GM23338 (cell line): ENCODE data around the gene RBM27. TPM values are rescaled to one million over a fixed set of nuclear protein-coding genes. Genes with fewer than 3 reads are reported as not detected.

Experiments used
- ATAC-seq: fragments of 200-7000 bp; cut with Tn5 transposase; 3 replicates; pipeline ENCODE4 v1.9.1; 2020
- DNase-seq: peaks from one replicate; pipeline ENCODE4 v3.0.0-alpha.2; 2015; ENCODE audit warnings: low spot score
- H2AFZ ChIP-seq: fragments of 200-600 bp; sonication (generic); 2 replicates; pipeline ENCODE4 v1.8.0; 2016; ENCODE audit warnings: antibody characterized with exemption, mild to moderate bottlenecking, moderate library complexity
- H3F3A ChIP-seq: fragments of 200-600 bp; sonication (generic); replicated peaks from 2 replicates; pipeline ENCODE4 v1.8.0; 2017; ENCODE audit warnings: antibody characterized with exemption, mixed run types, low read depth
- H3K27ac ChIP-seq: fragments of 200-600 bp; sonication (generic); 2 replicates; pipeline ENCODE4 v1.6.1; 2016; ENCODE audit warnings: low read depth
- H3K27me3 ChIP-seq: fragments of 200-600 bp; sonication (generic); 2 replicates; pipeline ENCODE4 v1.8.0; 2016; ENCODE audit warnings: mild to moderate bottlenecking, mixed run types, moderate library complexity; ENCODE audit not compliant: insufficient read depth
- H3K36me3 ChIP-seq: fragments of 200-600 bp; sonication (generic); 2 replicates; pipeline ENCODE4 v1.8.0; 2016; ENCODE audit warnings: mild to moderate bottlenecking; ENCODE audit not compliant: insufficient read depth
- H3K4me1 ChIP-seq: fragments of 200-600 bp; sonication (generic); 2 replicates; pipeline ENCODE4 v1.8.0; 2016; ENCODE audit warnings: mild to moderate bottlenecking, moderate library complexity; ENCODE audit not compliant: insufficient read depth
- H3K4me2 ChIP-seq: fragments of 200-600 bp; sonication (generic); 2 replicates; pipeline ENCODE4 v1.7.1; 2017; ENCODE audit warnings: mixed run types
- H3K4me3 ChIP-seq: fragments of 200-600 bp; sonication (generic); 2 replicates; pipeline ENCODE4 v1.6.1; 2016; ENCODE audit warnings: mixed run types
- H3K79me2 ChIP-seq: fragments of 200-600 bp; sonication (generic); replicated peaks from 2 replicates; pipeline ENCODE4 v1.8.0; 2017; ENCODE audit warnings: mild to moderate bottlenecking; ENCODE audit not compliant: insufficient read depth
- H3K9me2 ChIP-seq: fragments of 200-600 bp; sonication (generic); 2 replicates; pipeline ENCODE4 v1.8.0; 2017; ENCODE audit not compliant: insufficient read depth
- H4K20me1 ChIP-seq: fragments of 200-600 bp; sonication (generic); replicated peaks from 2 replicates; pipeline ENCODE4 v1.8.0; 2017; ENCODE audit warnings: mild to moderate bottlenecking; ENCODE audit not compliant: insufficient read depth
- H3K27ac Mint-ChIP-seq: 2 replicates; pipeline ENCODE4 v1.8.0; 2020; ENCODE audit warnings: inconsistent platforms, mild to moderate bottlenecking, moderate library complexity, mixed read lengths
- H3K27me3 Mint-ChIP-seq: 3 replicates; pipeline ENCODE4 v1.8.0; 2022; ENCODE audit warnings: low read depth, mild to moderate bottlenecking, moderate library complexity, mixed read lengths, inconsistent platforms; ENCODE audit not compliant: insufficient read depth, poor library complexity
- H3K36me3 Mint-ChIP-seq: 3 replicates; pipeline ENCODE4 v1.8.0; 2021; ENCODE audit warnings: low read depth, mild to moderate bottlenecking, inconsistent platforms, moderate library complexity, mixed read lengths
- H3K4me1 Mint-ChIP-seq: 3 replicates; pipeline ENCODE4 v1.8.0; 2020; ENCODE audit warnings: mild to moderate bottlenecking, inconsistent platforms, mixed read lengths
- H3K4me3 Mint-ChIP-seq: 3 replicates; pipeline ENCODE4 v1.8.0; 2021; ENCODE audit warnings: moderate library complexity, mild to moderate bottlenecking, inconsistent platforms, mixed read lengths
- H3K9me3 Mint-ChIP-seq: 3 replicates; pipeline ENCODE4 v1.8.0; 2020; ENCODE audit warnings: moderate library complexity, mild to moderate bottlenecking, inconsistent platforms, mixed read lengths
- CREB1 ChIP-seq: fragments of 250-450 bp; sonication (Bioruptor Pico); IDR thresholded peaks from 2 replicates; pipeline ENCODE4 v1.5.0; 2020; ENCODE audit warnings: low read depth, mild to moderate bottlenecking, moderate library complexity
- ETS1 ChIP-seq: IDR thresholded peaks from 2 replicates; pipeline ENCODE4 v1.6.1; 2016; ENCODE audit warnings: antibody characterized with exemption
- EZH2 ChIP-seq: fragments of 200-600 bp; sonication (generic); IDR thresholded peaks from one replicate; pipeline ENCODE4 v1.8.0; 2017; ENCODE audit warnings: antibody characterized with exemption, mild to moderate bottlenecking, low read depth; ENCODE audit not compliant: unreplicated experiment
- EZH2phosphoT487 ChIP-seq: fragments of 200-600 bp; sonication (generic); IDR thresholded peaks from one replicate; pipeline ENCODE4 v1.8.1; 2018; ENCODE audit warnings: antibody characterized with exemption; ENCODE audit not compliant: unreplicated experiment
- NANOG ChIP-seq: IDR thresholded peaks from 2 replicates; pipeline ENCODE4 v1.6.1; 2016; ENCODE audit warnings: antibody characterized with exemption, borderline replicate concordance
- POLR2AphosphoS5 ChIP-seq: IDR thresholded peaks from 2 replicates; pipeline ENCODE4 v1.6.1; 2016; ENCODE audit warnings: antibody characterized with exemption, low read depth
- REST ChIP-seq: IDR thresholded peaks from one replicate; pipeline ENCODE4 v1.6.1; 2018; ENCODE audit warnings: antibody characterized with exemption; ENCODE audit not compliant: unreplicated experiment
- STAT1 ChIP-seq: IDR thresholded peaks from one replicate; pipeline ENCODE4 v1.6.1; 2016; ENCODE audit warnings: antibody characterized with exemption; ENCODE audit not compliant: unreplicated experiment
- ZNF114 ChIP-seq: fragments of 250-450 bp; sonication (Bioruptor Pico); IDR thresholded peaks from 2 replicates; pipeline ENCODE4 v1.5.0; 2020; ENCODE audit warnings: mild to moderate bottlenecking, moderate library complexity
- ZNF331 ChIP-seq: fragments of 250-450 bp; sonication (Bioruptor Pico); IDR thresholded peaks from 2 replicates; pipeline ENCODE4 v1.5.0; 2020; ENCODE audit warnings: low read depth, mild to moderate bottlenecking, moderate library complexity
- ZNF462 ChIP-seq: fragments of 250-450 bp; sonication (Bioruptor Pico); IDR thresholded peaks from 2 replicates; pipeline ENCODE4 v1.5.0; 2020; ENCODE audit warnings: mild to moderate bottlenecking, moderate library complexity
- polyA plus RNA-seq: library from polyadenylated mRNA; unstranded; fragments of >200 nt; fragmentation: Nextera tagmentation; extraction: Ambion mirVana; gene quantifications from 2 replicates; pipeline ENCODE4 v1.2.1, GENCODE V29; 2016
- total RNA-seq: library from RNA; depleted of rRNA; stranded (reverse); fragments of >200 nt; shearing (Covaris generic); gene quantifications from 2 replicates; pipeline ENCODE4 v1.2.3, GENCODE V29; 2014

The RBM27 gene
- total and polyA plus RNA-seq, 2 experiments from 2014 or later = 22.4 to 59.5 TPM

- ATAC-seq = no peak
- Histone ChIP-seq H2AFZ (no peak overlapping the region), H3K79me2 (peaks cover 3% of the 10 kb centered on the region), H3K4me2 (no peak overlapping the region), H3K27ac (no peak overlapping the region), H3F3A (no peaks in the 10 kb centered on the region), H3K4me3 (no peak overlapping the region), H3K36me3 (peaks cover 22% of the 10 kb centered on the region; the same call in 1 of the 2 replicates), H3K9me2 (no peaks in the 10 kb centered on the region), H4K20me1 (peaks cover 17% of the 10 kb centered on the region), H3K4me1 (no peaks in the 10 kb centered on the region), H3K27me3 (no peaks in the 10 kb centered on the region)
- Mint-ChIP-seq H3K27ac (no peak overlapping the region), H3K36me3 (peaks cover 40% of the 10 kb centered on the region), H3K4me1 (no peaks in the 10 kb centered on the region), H3K9me3 (no peaks in the 10 kb centered on the region), H3K4me3 (no peak overlapping the region), H3K27me3 (peaks cover 2% of the 10 kb centered on the region)
- TF ChIP-seq ZNF331 (CRISPR knock-in tag) (no peak), NANOG (no peak), POLR2AphosphoS5 (no peak), ZNF114 (CRISPR knock-in tag) (no peak), STAT1 (no peak), EZH2 (no peak), ETS1 (no peak)
- DNase-seq = no peak
Measured at GRCh38 chr5:146240951-146241350, 37.5 kb downstream of the RBM27 start.

GRCh38 chr5:146243247-146243646, 39.8 kb downstream of the RBM27 start:
- H3K36me3 ChIP-seq = peaks cover 14% of the 10 kb centered on the region
- no peak overlapping the region for H3K4me3 ChIP-seq
- Mint-ChIP-seq H3K27ac (no peak overlapping the region), H3K9me3 (no peaks in the 10 kb centered on the region), H3K4me1 (no peaks in the 10 kb centered on the region), H3K36me3 (peaks cover 22% of the 10 kb centered on the region), H3K27me3 (no peaks in the 10 kb centered on the region), H3K4me3 (no peak overlapping the region)
- peaks cover 16% of the 10 kb centered on the region for H4K20me1 ChIP-seq
- peaks cover 18% of the 10 kb centered on the region for H3K79me2 ChIP-seq
- no peak overlapping the region for H3K4me2 ChIP-seq
- ATAC-seq = no peak
- no peak for DNase-seq
- H3K27me3 ChIP-seq = no peaks in the 10 kb centered on the region
- no peaks in the 10 kb centered on the region for H3K4me1 ChIP-seq
- no peak overlapping the region for H3K27ac ChIP-seq
- H2AFZ ChIP-seq = no peak overlapping the region
- no peaks in the 10 kb centered on the region for H3F3A ChIP-seq
- no peaks in the 10 kb centered on the region for H3K9me2 ChIP-seq
- no peak for TF ChIP-seq NANOG
- no peak for TF ChIP-seq ZNF331 (CRISPR knock-in tag)
- TF ChIP-seq ZNF114 (CRISPR knock-in tag) = no peak
- TF ChIP-seq ZNF462 (CRISPR knock-in tag) = no peak
- no peak for TF ChIP-seq CREB1 (CRISPR knock-in tag)
- no peak for TF ChIP-seq REST
- no peak for TF ChIP-seq EZH2phosphoT487
